Brain microvascular endothelial cell (primary cell): ENCODE data around the gene RAG1.

Experiments used
- DNase-seq: peaks from one replicate; pipeline ENCODE4 v3.0.0-alpha.2; 2020
- H3K27ac ChIP-seq: fragments of 250-450 bp; sonication (Bioruptor Pico); 2 replicates; pipeline ENCODE4 v1.5.1; 2020; ENCODE audit warnings: mild to moderate bottlenecking, moderate library complexity
- H3K27me3 ChIP-seq: fragments of 250-450 bp; sonication (Bioruptor Pico); replicated peaks from 2 replicates; pipeline ENCODE4 v1.5.1; 2020; ENCODE audit warnings: mild to moderate bottlenecking
- H3K36me3 ChIP-seq: fragments of 250-450 bp; sonication (Bioruptor Pico); replicated peaks from 2 replicates; pipeline ENCODE4 v1.5.1; 2020; ENCODE audit warnings: mild to moderate bottlenecking
- H3K4me3 ChIP-seq: 2 replicates; pipeline ENCODE4 v1.5.1; 2011; ENCODE audit warnings: low read depth, mild to moderate bottlenecking, control low read depth, low read length, moderate library complexity
- in situ Hi-C: cut with HindIII; loops from 2 replicates; pipeline ENCODE4 v1.10.0; 2017; ENCODE audit warnings: low sequenced_read_pairs, low pct_ligation_motif_present
- TF ChIP-seq, protein P1 (sequence below): IDR thresholded peaks from 2 replicates; pipeline ENCODE4 v1.5.1; 2011; ENCODE audit warnings: low read depth, mild to moderate bottlenecking, moderate library complexity, low read length, control low read depth, inconsistent platforms; ENCODE audit errors: missing control alignments

Gene RAG1

DNA sequence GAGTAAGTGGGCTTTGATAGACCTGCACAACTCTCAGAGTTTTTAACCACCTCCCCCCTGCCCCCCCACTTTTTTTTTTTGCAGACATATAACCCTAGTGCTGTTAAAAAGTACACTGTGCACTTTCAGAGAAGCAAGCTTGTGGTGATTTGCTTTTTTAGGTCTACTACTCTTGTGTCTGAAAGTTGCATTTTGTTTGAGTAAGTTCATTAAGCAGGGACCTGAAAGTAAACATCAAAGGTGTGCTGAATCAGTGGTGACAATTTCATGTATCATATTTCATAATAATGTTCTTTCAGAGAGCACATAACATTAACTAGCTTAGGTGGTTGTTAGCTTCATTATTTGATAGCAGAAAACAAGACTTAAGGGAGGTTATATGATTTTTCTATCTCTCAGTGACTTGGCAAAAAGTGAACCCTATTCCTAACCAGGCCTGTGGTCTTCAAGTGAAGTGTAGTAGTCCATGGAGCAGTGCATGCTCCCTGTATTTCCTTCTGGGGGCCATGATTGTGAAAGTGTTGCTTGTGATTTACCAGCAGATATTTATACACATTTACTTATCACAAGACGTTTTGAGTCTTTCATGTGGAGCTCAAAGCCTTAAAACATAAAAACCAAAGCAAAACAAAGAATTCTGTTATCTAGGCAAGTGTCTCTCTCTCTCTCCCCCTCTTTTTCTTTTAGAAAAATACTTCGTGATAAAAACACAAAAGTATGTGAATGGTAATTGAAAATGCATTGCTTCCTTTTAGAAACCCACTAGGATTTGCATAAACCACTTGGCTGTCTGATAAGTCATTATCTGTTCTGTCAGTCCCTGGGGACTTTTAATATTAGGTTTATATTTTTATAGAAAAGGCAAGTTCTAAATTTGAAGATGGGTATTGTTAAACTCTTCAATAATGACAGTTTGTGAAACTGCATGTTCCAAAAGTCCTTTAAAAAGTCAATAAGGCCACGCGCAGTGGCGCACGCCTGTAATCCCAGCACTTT lies 37.7 kb downstream of the RAG1 start:
- Histone ChIP-seq H3K27me3 (no peaks in the 10 kb centered on the region), H3K4me3 (no peak overlapping the region), H3K36me3 (no peaks in the 10 kb centered on the region), H3K27ac (no peak overlapping the region)
- TF ChIP-seq, protein P1, sequence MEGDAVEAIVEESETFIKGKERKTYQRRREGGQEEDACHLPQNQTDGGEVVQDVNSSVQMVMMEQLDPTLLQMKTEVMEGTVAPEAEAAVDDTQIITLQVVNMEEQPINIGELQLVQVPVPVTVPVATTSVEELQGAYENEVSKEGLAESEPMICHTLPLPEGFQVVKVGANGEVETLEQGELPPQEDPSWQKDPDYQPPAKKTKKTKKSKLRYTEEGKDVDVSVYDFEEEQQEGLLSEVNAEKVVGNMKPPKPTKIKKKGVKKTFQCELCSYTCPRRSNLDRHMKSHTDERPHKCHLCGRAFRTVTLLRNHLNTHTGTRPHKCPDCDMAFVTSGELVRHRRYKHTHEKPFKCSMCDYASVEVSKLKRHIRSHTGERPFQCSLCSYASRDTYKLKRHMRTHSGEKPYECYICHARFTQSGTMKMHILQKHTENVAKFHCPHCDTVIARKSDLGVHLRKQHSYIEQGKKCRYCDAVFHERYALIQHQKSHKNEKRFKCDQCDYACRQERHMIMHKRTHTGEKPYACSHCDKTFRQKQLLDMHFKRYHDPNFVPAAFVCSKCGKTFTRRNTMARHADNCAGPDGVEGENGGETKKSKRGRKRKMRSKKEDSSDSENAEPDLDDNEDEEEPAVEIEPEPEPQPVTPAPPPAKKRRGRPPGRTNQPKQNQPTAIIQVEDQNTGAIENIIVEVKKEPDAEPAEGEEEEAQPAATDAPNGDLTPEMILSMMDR: no peak
- in situ Hi-C loops: no loop called here
- DNase-seq: no peak

DNA sequence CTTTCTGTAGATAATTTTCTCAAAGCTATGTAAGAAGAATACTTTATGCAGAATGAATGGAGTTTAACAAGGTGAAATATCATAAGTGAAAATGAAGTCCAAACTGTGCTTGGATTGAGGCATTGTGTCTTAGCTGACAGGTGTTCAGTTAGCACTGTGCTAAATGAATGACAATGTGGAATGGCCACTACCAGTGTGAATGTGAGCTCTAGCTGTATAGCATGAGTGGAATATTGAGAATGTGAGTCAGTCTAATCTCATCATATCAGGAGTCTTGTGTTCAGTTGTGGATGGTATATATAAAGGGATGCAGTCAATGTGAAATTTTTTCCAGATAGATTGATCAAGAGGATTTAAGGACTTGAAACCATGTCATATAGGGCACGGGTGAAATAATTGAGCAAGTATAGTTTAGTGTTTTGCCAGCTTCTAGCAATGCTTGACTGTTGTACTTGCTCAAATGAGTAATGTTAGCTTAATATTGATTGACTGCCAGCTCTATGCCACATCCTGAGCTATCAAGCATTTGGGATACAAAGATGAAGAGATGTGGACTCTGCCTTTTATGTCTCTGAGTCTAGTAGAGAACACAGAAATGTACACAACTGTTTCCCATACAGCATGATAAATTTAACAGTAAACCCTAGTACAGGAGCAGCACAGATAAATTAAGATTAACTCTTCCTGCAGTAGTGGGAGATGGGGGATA lies 40.8 kb downstream of the RAG1 start:
- no peaks in the 10 kb centered on the region for H3K27me3 ChIP-seq
- DNase-seq: no peak
- H3K36me3 ChIP-seq: no peaks in the 10 kb centered on the region
- H3K27ac ChIP-seq: no peak overlapping the region
- H3K4me3 ChIP-seq: no peak overlapping the region
- in situ Hi-C loops: no loop called here
- TF ChIP-seq, protein P1: no peak

DNA sequence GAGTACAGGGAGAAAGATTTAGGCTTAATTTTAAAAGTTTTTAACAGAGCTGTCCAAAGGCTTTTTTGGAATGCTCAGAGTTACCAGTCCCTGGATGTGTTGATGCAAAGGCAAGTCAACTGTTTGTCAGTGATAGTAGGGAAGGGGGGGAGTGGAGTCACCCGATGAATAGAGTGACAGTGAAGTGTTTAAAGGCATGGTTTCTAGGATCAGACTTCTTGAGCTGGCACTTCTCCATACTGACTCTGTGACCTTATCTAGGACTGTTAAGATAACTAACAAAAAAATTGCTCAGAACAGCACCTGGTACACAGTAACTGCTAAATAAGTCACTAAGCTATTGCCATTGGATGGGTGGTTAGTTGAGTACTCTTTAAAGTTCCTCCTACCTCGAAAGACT lies 41.6 kb downstream of the RAG1 start:
- DNase-seq: no peak
- Histone ChIP-seq H3K36me3 (no peaks in the 10 kb centered on the region), H3K27ac (no peak overlapping the region), H3K4me3 (no peak overlapping the region), H3K27me3 (no peaks in the 10 kb centered on the region)
- in situ Hi-C loops: no loop called here
- TF ChIP-seq, protein P1: no peak

DNA sequence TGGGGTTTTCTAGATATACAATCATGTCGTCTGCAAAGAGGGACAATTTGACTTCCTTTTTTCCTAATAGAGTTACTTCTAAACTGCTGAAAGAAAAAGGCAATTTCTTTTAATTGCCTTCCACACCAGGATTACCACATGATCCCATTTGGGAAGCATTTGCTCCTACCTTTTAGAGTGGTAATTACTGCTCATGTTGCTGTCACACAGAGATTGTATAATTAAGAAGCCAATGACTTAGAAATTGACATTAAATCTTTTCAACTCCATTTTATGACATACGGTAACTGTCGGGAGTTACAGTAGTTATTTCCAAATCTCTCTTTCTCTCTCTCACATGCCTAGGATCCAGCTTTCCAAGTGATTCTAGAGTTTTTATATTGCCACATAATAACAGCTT lies 48.0 kb downstream of the RAG1 start:
- Histone ChIP-seq H3K27me3 (no peaks in the 10 kb centered on the region), H3K27ac (no peak overlapping the region), H3K36me3 (no peaks in the 10 kb centered on the region), H3K4me3 (no peak overlapping the region)
- in situ Hi-C loops: no loop called here
- TF ChIP-seq, protein P1: no peak
- DNase-seq: no peak

DNA sequence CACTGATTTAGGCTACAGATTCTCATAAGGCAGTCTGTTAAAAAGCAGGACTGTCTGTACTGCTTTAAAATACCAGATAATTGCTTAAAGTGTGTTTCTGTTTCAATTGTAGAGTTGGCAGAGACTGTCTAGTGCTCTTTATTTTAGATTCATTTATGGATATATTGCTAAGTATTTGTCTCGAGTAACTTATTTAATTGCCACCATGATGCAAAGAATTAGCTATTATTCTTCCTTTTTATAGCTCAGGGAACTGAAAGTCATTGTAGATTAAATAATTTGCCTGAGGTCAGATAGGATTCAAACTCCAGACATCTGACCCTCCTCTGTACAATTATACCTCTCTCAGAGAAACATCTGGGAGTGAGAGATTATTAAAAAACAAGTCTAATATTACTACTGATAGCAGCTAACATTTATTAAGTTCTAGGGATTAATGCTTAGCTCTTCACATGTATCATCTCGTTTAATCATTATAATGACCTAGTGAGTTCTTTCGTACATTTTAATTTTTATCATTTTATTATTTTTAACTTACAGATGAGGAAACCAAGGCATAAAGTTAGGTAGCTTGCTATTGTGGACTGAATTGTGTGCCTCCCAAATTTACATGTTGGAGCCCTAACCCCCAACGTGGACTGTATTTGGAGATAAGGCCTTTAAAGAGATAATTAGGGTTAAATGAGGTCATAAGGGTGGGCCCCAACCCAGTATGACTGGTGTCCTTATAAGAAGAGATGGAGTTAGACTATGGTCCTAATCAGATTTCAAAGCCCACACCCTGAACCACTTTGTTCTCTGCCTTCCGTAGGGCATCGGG lies 49.9 kb downstream of the RAG1 start:
- no peaks in the 10 kb centered on the region for H3K27me3 ChIP-seq
- DNase-seq: no peak
- TF ChIP-seq, protein P1: no peak
- no peak overlapping the region for H3K27ac ChIP-seq
- H3K4me3 ChIP-seq: no peak overlapping the region
- in situ Hi-C loops: no loop called here
- no peaks in the 10 kb centered on the region for H3K36me3 ChIP-seq
